Activated CD8-positive, alpha-beta memory T cell treated with anti-CD3 and anti-CD28 coated beads, Interleukin-2, amount 50 U/mL, for 1 hour (primary cell): ENCODE data around the gene WWOX.

Source experiments
- DNase-seq: peaks from one replicate; pipeline ENCODE4 v3.0.0-alpha.2; 2020; ENCODE audit errors: extremely low read depth

The WWOX gene

DNA sequence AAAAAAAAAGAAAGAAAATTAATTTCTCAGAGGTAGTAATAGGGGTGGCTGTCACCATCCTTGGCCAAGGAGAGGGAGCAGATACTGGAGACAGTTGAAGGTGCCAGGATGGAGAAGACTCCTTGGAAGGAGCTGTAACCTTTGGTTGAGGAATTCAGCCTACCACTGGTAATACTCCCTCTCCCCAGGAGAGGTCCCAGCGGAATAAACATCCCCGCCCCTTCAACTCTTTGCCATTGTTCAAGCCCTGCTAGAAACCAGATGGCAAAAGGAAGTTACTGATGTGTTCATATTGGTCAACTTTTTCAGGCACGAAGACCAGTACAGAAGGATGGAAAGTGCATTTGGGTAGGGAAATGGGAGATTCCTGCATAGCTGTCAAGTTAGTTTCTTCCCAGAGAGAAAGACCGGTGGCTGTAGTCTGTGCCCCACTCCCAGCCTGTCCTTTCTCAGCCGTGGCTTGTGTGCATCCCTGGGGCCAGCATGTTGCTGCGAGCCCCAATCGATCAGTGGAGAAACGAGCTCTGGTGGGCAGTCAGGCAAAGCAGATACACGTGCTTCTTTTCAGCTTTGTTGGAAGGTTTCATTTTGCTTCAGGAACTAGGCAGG is 889.0 kb downstream of the WWOX start:
- DNase-seq = no peak

DNA sequence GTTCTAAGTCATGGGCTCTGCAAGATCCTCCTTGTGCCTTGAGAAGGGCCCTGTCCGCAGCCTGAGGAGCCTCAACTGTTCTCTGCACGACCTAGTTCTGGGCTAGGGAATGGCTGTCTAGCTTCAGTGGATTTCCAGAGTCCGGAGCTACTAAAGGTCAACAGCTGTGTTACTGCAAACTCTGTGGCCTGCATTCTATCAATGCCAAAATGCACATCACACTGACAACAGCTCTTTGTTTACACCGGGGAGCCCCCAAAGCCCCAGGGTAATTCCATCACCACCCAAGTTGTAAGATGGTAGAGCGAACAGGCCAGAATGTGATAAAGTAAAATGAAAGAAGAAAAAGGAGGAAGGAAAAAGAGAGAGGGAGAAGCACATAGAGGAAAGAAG is 890.9 kb downstream of the WWOX start:
- DNase-seq = no peak

DNA sequence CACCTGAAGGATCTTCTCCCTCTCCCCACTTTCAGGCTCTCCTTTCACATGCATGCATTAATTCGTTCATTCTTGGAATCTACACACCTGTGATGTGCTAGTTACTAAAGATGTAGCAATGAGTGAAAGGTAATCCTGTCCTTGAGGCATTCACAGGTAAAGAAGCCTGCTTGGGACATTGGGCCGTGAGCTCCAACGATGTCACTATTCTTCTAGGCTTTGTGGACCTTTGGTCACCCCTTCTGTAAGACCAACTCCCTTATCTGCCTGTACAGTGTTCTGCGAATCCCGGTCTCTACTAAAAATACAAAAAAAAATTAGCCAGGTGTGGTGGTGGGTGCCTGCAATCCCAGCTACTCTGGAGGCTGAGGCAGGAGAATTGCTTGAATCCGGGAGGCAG is 892.5 kb downstream of the WWOX start:
- no peak for DNase-seq

DNA sequence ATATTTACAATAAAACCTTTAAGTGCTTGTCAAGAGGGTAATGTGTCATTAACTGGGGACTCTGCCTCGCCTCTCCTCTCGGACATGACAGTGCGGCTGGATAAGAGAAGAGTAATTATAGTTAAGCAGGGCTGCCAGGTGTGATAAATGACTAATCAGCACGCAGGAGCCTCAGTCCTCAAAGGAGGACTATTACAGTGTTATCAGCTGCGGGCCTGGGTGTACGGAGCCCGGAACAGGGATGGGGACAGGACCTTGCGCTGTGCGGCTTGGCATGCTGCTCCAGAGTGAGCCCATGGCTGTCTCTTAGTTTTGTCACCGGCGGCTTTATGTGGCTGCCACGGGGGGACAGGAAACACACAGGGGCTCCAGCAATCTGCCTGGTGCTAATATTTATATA is 893.9 kb downstream of the WWOX start:
- no peak for DNase-seq

DNA sequence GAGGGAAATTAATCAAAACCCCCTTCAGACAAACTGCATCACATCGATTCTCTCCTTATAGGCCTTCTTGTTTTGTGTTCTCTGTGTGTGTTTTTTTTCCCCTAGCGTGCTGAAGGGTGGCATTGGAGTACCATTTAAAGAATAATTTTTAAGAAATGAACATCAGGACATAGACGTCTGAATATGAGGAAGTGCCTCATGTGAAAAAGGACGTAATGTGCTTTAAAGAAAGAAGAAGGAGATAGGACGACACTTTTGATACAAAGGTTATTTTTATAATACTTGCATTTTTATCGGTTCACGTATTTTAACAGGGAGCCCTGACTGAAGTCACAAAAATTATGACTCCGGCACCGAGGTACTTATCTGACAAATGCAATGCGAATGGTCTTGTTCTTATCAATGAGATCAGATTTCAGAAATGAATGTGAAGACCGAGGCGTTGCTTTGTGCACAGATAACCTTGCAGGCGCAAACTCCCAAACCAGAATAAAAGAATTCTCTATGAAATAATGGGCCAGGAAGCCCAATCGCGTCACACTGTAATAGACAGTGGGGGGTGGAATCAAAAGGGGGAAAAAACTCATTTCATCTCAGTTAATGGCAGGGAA is 894.8 kb downstream of the WWOX start:
- DNase-seq = no peak

DNA sequence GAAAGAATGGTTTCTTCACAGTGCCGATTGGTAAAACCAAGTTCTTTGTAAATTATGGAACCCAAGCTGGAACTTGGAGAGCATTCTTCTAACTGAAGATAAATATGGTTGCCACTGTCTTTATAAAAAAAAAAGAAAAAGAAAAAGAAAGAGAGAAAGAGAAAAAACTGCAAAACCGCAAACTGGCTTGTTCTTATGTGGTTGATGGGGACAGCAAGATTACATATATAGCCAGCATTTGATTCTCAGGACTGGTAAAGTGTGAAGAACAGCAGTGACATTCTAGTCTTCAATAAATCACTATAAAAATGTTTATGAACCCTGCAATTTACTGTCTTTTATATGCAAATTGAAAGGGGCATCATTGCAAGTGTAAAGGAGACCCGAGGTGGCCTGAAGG is 896.0 kb downstream of the WWOX start:
- DNase-seq = no peak

DNA sequence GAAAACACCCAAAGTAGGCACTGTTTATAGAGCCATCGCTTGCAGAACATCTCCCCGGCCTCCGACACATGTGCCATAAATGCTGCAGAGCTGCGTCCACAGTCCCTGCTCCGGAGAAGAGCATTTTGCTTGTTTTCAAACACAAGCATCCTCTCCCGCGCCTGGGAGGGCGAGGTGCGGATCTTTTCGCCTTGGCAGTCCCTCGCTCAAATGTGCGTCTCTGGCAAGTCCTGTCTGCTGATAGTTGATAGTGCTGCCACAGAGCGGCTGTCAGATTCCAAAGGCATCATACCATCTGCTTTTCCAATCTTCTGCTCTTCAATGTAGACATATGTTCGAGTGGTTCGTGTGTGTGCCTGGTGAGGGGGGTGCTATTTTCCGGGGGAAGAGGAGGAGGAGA is 897.3 kb downstream of the WWOX start:
- DNase-seq = no peak

DNA sequence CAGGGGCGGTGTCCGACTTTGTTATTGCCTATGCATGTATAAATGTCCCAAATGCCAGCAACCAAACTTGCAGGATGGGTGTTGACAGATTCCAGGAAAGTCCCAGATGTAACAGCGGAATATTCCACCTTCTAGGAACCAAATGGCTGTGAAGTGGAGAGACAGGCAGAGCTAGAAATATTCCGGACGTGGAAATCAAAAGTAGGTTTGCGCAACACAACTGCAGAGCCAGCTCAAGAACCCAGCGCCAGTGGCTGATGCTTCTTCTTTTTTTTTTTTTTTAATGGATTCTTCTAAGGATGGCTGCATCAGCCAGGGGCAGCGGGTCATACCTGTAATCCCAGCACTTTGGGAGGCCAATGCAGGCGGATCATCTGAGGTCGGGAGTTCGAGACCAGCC is 899.4 kb downstream of the WWOX start:
- DNase-seq = no peak

DNA sequence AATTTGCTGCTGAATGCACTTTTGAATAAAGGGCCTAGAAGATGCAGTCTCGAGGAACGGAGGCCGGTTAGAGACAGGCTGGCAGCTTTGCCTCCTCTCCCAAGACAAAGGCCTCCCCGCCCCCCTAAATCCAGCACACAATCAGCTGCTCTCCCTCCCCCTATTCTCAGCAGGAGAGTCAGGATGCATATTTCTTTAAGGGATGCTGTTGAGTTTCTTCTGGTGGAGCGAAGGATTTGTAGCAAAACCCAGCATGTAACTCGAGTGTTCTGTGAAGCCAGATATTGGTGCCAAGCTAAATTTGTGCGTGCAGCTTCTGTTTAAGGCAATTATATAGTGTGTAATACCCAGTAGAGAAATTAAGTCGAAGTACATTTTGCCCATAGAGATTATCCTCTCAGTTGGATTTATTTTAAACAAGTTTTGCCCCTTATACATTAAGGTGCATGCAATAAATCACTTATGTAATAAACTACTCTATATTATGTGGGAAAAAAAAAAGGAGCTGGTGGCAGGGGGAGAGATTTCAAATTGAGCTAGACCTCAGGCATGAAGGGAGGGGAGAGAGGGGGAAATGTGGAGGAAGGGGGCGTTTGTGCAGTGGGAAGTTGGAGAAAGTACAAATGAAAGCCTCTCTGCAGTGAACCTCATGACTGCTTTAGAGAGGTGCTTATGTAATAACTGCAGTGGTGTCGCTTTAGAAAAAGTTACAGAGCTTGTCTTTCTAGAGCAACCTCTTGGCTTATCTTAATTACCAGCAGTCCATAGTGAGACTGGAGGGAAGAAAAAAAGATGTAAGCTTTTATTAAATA is 901.9 kb downstream of the WWOX start:
- no peak for DNase-seq

DNA sequence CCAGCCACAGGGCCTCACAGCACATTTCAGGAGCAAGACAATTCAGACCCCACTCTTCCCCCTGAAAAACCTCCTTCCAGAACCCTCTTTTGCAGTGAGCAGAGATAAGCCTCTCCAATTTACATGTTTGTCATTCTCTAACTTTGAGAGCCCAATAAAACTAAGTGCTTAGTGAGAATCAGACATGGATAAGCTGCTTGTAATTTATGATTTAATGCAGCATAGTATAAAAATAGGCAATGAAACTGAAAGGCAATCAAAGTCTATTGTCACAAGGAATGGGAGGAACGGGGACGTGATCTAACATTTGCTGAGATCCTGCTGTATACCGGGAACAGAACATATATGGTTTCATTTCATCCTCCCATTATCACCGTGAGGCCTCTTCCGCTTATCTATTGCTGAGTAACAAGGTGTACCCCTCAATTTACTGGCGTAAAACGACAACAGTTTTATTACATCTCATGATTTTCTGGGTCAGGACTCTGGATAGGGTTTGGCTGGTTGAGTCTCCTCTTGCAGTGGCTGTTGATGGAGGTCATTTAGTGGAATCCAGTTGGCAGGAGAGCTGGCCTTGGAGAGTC is 903.7 kb downstream of the WWOX start:
- no peak for DNase-seq

DNA sequence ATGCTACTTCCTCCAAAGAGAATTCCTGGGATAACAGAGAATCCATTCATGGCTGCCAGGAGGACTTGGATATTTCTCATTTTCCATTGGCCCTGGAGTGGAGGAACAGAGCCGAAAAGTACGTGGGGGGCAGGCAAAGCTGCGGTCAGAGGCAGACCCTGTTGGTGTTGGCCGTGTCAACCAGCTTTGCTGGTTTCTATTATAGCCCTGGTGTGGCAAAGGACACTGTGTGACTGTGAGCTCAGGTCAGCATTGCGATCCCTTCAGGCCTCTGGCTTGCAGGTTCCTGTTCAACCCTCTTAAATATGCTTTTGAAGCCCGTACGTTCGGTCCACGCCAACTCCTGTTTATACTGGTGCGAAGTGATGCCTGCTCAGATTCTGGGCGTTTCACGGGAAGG is 904.9 kb downstream of the WWOX start:
- DNase-seq = no peak

DNA sequence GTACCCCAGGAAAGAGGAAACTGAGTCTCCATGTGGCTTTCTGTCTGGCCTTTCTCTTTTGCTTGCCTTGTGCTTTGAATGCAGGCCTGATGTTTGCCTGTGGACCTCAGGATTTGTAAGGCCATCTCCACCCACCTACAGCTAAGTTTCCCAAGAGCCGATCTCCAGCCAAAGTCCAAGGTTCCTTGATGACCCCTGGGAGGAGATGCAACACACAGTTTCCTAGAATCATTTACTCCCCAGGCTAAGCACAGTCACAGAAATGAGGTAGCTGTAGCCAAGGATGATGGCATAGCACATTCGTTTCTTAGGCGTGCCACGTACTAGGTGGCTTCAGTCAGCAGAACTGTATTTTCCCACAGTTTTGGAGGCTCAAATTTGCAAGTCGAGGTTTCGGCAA is 905.6 kb downstream of the WWOX start:
- DNase-seq = no peak

DNA sequence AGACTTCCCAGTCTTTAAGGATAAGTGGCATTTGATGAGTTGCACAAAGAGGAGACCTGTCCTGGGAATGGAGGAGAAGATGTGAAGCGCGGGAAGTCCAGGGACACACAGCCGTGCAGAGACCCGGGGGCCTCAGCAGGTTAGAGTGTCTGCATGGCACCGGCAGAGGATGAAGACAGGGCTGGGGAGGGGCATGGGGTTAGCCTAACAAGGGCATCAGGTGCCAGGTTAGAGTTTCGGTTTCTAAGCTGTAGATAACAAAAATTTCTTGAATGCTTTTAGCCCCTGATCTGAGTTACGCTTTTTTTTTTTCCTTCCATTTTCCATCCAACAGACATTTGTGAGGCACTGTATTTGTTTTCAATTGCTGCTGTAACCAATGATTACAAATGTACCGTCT is 906.8 kb downstream of the WWOX start:
- no peak for DNase-seq

DNA sequence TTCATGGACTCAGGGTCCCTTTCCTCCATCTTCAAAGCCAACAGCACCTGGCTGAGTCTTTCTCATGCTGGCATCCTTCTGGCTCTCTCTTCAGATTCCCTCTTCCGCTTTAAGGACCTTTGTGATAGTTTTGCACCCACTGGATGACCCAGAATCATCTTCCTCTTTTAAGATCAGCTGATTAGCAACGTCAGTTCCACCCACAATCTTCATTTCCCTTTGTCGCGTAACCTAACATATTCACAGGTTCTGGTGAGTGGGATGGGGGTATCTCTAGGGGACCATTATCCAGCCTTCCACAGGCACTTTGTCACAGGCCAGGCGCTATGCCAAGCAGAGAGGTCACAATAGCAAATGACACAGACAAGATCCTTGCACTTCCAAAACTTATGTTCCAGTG is 907.3 kb downstream of the WWOX start:
- no peak for DNase-seq

DNA sequence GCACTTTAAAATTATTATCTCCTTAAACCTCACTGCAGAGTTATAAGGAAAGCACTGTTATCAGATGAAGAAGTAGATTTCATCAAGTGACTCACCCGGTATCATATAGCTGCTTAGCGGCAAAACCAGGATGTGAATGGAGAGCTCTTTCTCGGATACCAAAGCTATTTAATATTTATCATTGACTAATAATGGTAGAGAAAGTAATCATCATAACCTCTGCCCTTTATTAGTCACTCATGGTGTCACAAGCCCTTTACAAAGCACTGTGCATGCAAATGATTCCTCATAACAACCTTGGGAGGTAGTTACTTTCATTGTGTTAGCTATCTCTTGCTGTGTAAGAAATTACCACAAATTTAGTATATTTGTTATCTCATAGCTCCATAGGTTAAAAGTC is 908.2 kb downstream of the WWOX start:
- no peak for DNase-seq

DNA sequence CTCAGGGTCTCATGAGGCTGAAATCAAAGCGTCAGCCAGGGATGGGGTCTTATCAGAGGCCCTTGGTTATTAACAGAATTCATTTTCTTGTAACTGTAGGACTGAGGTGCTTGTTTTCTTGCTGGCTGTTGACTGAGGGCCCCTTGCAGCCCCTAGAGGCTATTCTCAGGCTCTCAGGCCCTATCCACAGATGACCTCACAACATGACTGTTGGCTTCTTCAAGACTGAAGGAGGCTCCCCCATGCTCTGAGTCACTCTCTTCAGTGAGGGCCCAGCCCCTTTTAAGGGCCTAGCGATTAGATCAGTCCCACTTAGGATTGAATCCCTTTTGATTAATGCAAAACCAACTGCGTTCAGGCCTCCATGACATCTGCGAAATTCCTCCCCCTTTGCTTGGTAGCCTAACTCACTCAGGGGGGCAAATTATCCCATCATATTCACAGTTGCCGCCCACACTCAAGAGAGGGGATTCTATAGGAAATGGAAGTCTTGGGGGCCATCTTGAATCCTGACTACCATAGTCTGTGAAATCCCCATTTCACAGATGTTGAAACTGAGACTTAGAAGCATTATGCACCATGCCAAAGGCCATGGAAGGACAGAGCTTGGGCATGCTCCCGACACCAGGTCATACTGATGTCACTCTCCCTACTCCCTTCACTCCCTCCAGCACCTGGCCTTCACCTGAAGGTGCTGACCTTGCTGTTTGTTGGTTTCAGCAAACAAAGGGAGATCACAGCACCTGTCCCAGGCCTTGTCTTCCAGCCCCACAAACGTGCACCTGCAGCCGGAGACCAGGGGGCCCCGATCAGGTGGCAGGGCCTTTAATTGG is 908.8 kb downstream of the WWOX start:
- no peak for DNase-seq

DNA sequence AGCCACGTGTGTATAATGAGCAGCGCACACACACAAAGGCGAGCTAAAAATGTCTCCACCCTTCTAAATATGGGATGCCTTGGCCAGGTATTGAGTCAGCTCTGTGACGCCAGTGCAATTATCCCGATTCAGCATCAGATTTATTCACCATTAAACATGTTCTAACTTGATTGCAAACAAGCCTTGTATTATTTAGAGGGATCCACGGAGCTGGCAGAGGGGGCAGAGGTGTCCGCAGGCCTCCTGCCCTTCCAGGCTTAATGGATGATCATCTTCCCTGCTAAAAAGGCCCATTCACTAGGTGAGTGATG is 909.4 kb downstream of the WWOX start:
- DNase-seq = no peak

DNA sequence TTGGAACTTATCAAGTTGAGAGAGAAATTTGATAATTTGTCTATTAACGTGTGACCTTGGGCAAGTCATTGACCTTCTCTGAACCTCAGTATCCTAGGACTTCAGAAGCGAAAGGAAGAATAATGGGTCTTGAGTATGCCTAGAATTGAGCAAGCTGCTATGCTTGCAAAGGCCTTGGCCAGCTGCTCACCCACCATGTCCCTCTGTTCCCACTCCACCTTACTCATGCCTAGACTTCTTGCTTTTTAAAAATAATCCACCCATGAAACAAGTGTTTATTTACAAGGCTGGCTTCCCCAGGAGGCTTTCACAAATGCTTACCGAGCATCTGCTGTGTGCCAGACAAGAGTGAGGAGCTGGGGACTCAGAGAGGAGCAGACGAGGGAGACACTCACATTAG is 910.4 kb downstream of the WWOX start:
- DNase-seq = no peak

DNA sequence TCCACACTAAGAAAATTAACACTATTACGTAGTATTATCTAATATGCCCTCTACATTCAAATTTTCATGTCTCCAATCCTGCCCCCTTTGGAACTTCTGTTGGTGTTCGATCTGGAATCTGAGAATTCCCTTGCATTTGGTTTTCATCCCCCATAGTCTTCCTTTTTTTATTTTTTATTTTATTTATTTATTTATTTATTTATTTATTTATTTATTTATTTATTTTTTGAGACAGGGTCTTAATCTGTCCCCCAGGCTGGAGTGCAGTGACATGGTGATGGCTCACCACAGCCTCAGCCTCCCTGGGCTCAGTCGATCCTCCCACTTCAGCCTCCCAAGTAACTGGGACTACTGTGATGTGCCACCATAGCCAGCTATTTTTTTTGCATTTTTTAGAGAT is 911.8 kb downstream of the WWOX start:
- DNase-seq = no peak

DNA sequence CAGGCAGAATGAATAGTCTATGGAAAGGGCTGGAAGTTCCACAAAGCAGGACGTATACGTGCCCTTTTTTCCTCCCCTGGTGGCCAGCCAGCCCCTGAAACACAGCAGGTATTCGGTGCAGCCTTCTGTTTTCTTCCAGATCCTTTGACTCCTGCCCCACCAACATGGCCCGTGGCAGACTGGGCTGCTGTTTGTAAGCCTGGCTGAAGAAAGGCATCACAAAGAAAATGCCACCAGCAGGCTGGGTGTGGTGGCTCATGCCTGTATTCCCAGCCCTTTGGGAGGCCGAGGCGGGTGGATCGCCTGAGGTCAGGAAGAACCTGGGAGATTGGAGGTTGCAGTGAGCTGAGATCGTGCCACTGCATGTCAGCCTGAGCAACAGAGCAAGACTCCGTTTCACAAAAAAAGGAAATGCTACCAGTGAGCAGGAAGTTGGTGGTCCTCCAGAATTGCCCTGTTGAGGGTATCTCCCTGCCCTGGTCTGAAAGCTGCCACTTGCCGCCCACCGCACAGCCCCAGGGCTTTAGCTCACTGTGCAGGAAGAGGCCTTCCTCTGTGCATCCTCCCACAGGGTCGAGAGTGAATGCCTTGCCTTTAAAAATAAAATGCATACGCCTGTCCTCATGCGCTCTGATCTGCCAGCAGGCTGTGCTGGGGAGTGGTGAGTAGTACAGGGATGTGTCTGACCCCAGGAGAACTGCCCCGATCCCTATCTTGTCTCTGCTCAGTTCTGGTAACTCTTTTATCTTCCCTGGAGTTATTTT is 913.4 kb downstream of the WWOX start:
- no peak for DNase-seq

DNA sequence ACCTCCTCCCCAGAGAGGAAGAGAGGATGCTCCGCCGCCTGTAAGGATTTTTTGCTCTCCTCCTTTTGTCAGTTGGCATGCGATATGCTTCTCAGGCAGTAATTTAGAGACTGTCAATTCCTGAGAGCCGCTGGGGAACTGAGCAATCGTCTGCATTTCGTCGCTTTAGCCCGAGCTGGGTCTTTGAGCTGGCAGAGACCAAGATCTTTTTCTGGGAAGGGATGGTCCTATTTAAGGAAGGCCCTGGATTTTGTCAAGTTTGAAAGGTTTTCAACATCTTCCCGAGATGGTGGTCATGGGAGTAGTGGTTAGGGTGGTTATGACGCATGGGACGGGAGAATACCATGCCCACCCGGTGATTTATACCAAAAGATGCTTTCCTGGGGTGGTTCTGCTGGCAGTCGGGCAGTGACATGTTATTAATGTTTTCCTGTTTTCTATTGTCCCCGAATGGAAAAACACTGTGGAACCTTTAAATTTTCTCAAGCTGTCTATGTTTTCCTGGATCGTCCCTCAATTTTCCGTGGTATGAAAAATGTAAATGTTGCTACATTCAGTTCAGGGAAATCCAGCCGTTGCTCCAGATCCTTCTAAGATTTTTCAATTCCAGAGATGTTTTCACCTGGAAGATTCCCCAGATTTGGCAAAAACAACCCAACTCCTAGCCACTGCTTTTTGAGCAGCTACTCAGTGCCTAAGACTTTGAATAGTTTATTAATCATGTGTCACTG is 914.6 kb downstream of the WWOX start:
- no peak for DNase-seq
